Heart left ventricle (tissue), 16 donors: ENCODE measurements around the gene SGK1. TPM values are rescaled to one million over a fixed set of nuclear protein-coding genes. Genes with fewer than 3 reads are reported as not detected.
A peak's percentile ranks its signal among the peaks of the same experiment; 100 is the strongest.
"Not testable (repeated sequence)": the region's sequence is repeated elsewhere in the genome, so short reads cannot be mapped to it uniquely, and the experiment has no call there.

Experiments
- ATAC-seq, 4 donors: fragments of 200-7000 bp; cut with Tn5 transposase; one replicate each; pipeline ENCODE4 v1.9.1; 2020 to 2022; ENCODE audit warnings: moderate library complexity in 4 of 4, mild to moderate bottlenecking in 3 of 4, moderate number of reproducible peaks in 1 of 4
- DNase-seq, 5 donors: peaks; one replicate each; pipeline ENCODE4 v3.0.0-alpha.2; 2020
- H3K27ac ChIP-seq, 12 donors: fragments of 200-600 bp; sonication (generic) in 4 of 12; one replicate each; pipeline versions ENCODE4 v1.5.0 to v1.8.0; 2016 to 2022; ENCODE audit warnings: mild to moderate bottlenecking in 2 of 12
- H3K27me3 ChIP-seq, 9 donors: fragments of 200-600 bp; sonication (generic) in 2 of 9; one replicate each; pipeline versions ENCODE4 v1.5.1 to v1.8.0; 2016 to 2022; ENCODE audit warnings: mild to moderate bottlenecking in 3 of 9
- H3K36me3 ChIP-seq, 9 donors: fragments of 200-600 bp; sonication (generic) in 2 of 9; one replicate each; pipeline versions ENCODE4 v1.5.0 to v1.8.0; 2018 to 2022; ENCODE audit warnings: mild to moderate bottlenecking in 2 of 9
- H3K4me1 ChIP-seq, 12 donors: fragments of 200-600 bp; sonication (generic) in 4 of 12; one replicate each; pipeline versions ENCODE4 v1.5.0 to v1.8.0; 2016 to 2022; ENCODE audit warnings: mild to moderate bottlenecking in 3 of 12
- H3K4me3 ChIP-seq, 12 donors: fragments of 200-600 bp; sonication (generic) in 4 of 12; one replicate each; pipeline versions ENCODE4 v1.5.0 to v1.8.0; 2017 to 2022; ENCODE audit warnings: mild to moderate bottlenecking in 9 of 12, moderate library complexity in 4 of 12
- H3K9me3 ChIP-seq, 12 donors: fragments of 200-600 bp; sonication (generic) in 4 of 12; one replicate each; pipeline versions ENCODE4 v1.5.0 to v1.8.0; 2016 to 2022; ENCODE audit warnings: mild to moderate bottlenecking in 1 of 12
- POLR2A ChIP-seq, 2 donors: fragments of 450-650 bp; IDR thresholded peaks; one replicate each; pipeline ENCODE4 v1.6.1; 2017; ENCODE audit warnings: antibody characterized with exemption in 2 of 2, mild to moderate bottlenecking in 2 of 2, moderate library complexity in 2 of 2
- WGBS, 4 donors: extraction: QIAGEN DNeasy Blood & Tissue Kit in 2 of 4; methylation state at CpG; one replicate each; pipeline versions ENCODE4 v1.1.5 to v1.1.7; 2013 to 2018; 5-methylcytosine and 5-hydroxymethylcytosine counted together
- intact Hi-C, 10 donors: fragments of 100-400 bp; cut with DNase I; formaldehyde crosslinking; loops; one replicate each; pipeline versions ENCODE4 v1.11.1 to v1.14.2; 2022
- polyA plus RNA-seq, 2 donors: library from polyadenylated mRNA; stranded (reverse); fragments of 200-250 nt; gene quantifications; one replicate each; pipeline ENCODE4 v1.2.3, GENCODE V29; 2013
- total RNA-seq, 9 donors: library from RNA; depleted of rRNA in 2 of 9; stranded (reverse); fragments of >200 nt in 2 of 9; fragmentation: NEBNext Ultra II Directional in 3 of 9; extraction: Animal tissue kit (Norgen Biotek cat#: 25700) in 3 of 9; gene quantifications; one replicate each; pipeline versions ENCODE4 v1.1.0 to v1.2.4, GENCODE V29; 2016 to 2023
- TF ChIP-seq, protein P1 (sequence below), 12 donors: fragments of 200-600 bp; sonication (generic) in 4 of 12; IDR thresholded peaks; one replicate each; pipeline versions ENCODE4 v1.5.0 to v1.8.0; 2018 to 2022; ENCODE audit warnings: antibody characterized with exemption in 12 of 12, mild to moderate bottlenecking in 5 of 12
- donor health status: ischemic (EF 13 %, LVEDD 7.1; RV severe dilation, severe dysfunction).
- donor health status: healthy with polysubstance abuse.
- donor health status: DM: no; HTN: yes; CAD: no.
- donor health status: DM: no; HTN: no; CAD: no.
- donor health status: ischemic (EF 25% LVEDD 6.9; RV normal size, moderate dysfunction).
- donor health status: ischemic (EF 25% LVEDD 5.7; RV mildly dilated, moderate dysfunction).
- donor health status: healthy.
- donor health status: DM: yes; HTN: yes; CAD: no.
- donor health status: ischemic (EF 35%, LVEDD 5.7; RV mildly dilated, moderate dysfunction).
- donor health status: nonischemic (EF 11% LVEDD 7.7; RV severe dilation, severe dysfunction).
- donor health status: DM: yes; HTN: yes; CAD: no.
- donor health status: PGD.
- donor health status: ischemic (EF 29% LVEDD 5.4; RV normal size, mild dysfunction).
- donor health status: nonischemic (EF 23%, LVEDD 6.1; RV moderate dilation, normal function).

The SGK1 gene
- total and polyA plus RNA-seq, 11 donors = 17.7 to 118 (median 56.7) TPM

DNA sequence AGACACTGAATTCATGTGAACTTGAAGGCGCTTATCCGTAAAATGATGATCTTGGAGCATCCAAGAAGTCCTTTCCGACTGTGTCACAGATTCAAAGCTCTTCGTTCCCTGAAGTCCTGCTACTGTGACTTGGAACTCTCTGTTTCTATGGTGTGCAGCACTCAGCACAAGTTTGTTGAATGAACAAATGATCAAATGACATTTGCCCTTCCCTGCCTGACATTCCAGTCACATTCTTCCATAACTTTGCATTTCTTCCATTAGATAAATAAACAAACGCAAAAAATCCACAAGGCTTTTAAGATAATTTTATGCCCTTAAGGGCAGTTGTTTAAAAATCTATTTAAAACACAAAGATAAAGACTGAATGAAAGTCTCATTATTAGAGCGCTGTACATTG lies 39.9 kb downstream of the SGK1 start:
- intact Hi-C loops = no loop called here
- Histone ChIP-seq H3K36me3 (no peaks in the 10 kb centered on the region), H3K27ac (no peak overlapping the region), H3K4me3 (no peak overlapping the region), H3K9me3 (no peaks in the 10 kb centered on the region), H3K4me1 (peaks cover 0 to 22% (median 0%) of the 10 kb centered on the region in 12 donors), H3K27me3 (no peaks in the 10 kb centered on the region)
- TF ChIP-seq, protein P1, sequence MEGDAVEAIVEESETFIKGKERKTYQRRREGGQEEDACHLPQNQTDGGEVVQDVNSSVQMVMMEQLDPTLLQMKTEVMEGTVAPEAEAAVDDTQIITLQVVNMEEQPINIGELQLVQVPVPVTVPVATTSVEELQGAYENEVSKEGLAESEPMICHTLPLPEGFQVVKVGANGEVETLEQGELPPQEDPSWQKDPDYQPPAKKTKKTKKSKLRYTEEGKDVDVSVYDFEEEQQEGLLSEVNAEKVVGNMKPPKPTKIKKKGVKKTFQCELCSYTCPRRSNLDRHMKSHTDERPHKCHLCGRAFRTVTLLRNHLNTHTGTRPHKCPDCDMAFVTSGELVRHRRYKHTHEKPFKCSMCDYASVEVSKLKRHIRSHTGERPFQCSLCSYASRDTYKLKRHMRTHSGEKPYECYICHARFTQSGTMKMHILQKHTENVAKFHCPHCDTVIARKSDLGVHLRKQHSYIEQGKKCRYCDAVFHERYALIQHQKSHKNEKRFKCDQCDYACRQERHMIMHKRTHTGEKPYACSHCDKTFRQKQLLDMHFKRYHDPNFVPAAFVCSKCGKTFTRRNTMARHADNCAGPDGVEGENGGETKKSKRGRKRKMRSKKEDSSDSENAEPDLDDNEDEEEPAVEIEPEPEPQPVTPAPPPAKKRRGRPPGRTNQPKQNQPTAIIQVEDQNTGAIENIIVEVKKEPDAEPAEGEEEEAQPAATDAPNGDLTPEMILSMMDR (IDR thresholded peaks at IDR 0.05) = no peak
- TF ChIP-seq POLR2A (IDR thresholded peaks at IDR 0.05) = no peak
- no peak for DNase-seq
- no peak for ATAC-seq
- 86 to 91% (median 89%) methylated on average over 6 of the region's 6 CpGs for WGBS, 4 donors

DNA sequence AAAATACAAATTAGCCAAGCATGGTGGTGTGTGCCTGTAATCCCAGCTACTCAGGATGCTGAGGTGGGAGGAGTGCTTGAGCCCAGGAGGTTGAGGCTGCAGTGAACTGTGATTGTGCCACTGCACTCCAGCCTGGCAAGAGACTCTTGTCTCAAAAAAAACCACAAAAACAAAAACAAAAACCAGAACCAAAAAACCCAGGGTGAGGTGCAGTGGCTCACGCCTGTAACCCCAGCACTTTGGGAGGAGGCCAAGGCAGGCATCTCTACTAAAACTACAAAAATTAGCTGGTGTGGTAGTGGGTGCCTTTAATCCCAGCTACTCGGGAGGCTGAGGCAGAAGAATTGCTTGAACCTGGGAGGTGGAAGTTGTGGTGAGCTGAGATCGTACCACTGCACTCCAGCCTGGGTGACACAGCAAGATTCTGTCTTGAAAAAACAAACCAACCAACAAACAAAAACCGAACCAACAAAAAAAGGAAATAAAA lies 41.0 kb downstream of the SGK1 start:
- intact Hi-C loops, ATAC-seq, H3K9me3 ChIP-seq, H3K4me3 ChIP-seq, H3K36me3 ChIP-seq, H3K27me3 ChIP-seq, DNase-seq: not testable (repeated sequence)
- H3K27ac ChIP-seq = peak overlapping the region in 1 of 12 donors; percentile 34
- WGBS, 4 donors = 85 to 95% (median 91%) methylated on average over 4 of the region's 4 CpGs
- peaks cover 0 to 25% (median 0%) of the 10 kb centered on the region in 12 donors for H3K4me1 ChIP-seq

DNA sequence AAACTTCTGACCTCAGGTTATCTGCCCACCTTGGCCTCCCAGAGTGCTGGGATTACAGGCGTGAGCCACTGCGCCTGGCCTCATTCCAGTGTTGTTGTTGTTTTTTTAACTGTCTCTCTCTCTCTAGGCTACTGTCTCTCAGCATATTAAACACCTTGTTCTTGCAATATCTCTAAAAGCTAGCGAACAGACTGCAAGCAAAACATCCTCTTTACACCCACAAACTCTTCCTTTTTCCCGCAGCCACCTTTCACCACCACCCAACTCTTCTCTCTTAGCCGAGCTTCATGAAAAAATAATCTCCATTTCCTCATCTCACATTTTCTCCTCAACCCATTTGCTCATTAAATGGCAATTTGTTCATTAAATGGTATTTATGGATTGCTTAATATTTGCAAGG lies 45.5 kb downstream of the SGK1 start:
- Histone ChIP-seq H3K9me3 (no peaks in the 10 kb centered on the region), H3K27me3 (no peaks in the 10 kb centered on the region), H3K4me1 (peaks cover 0 to 17% (median 0%) of the 10 kb centered on the region in 12 donors), H3K36me3 (no peaks in the 10 kb centered on the region), H3K4me3 (no peak overlapping the region), H3K27ac (no peak overlapping the region)
- ATAC-seq (no peak), DNase-seq (no peak)
- WGBS, 4 donors = 76 to 83% (median 82%) methylated on average over 5 of the region's 5 CpGs
- intact Hi-C loops = no loop called here
- TF ChIP-seq, protein P1 (IDR thresholded peaks at IDR 0.05) = no peak
- no peak for TF ChIP-seq POLR2A (IDR thresholded peaks at IDR 0.05)

DNA sequence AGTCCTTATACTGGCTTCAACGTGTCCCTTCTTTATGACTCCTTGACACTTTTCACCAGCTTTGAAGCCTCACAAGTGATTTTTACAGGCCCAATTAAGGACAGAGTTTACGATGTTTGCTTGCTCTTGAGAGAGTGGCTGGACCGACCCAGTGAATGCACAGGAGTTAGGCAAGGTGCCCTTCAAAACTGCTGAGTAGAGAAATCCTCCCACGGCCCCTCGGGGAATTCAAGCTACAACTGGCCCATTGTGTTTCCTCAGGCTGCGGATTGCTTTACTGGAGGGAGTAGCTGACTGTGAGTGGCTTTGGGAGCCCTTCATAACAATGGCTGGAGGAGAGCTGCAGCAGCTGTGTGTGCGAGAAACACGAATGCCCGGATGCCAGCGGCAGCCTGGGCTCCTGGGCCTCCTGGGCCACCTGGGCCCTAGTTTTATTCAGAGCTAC lies 50.0 kb downstream of the SGK1 start:
- TF ChIP-seq, protein P1 (IDR thresholded peaks at IDR 0.05) = no peak
- TF ChIP-seq POLR2A (IDR thresholded peaks at IDR 0.05) = no peak
- Histone ChIP-seq H3K4me3 (no peak overlapping the region), H3K27me3 (no peaks in the 10 kb centered on the region), H3K4me1 (peaks cover 0 to 6% (median 0%) of the 10 kb centered on the region in 12 donors), H3K27ac (peak overlapping the region in 5 of 12 donors; percentile 9 to 50 (median 25)), H3K36me3 (no peaks in the 10 kb centered on the region), H3K9me3 (no peaks in the 10 kb centered on the region)
- peak; percentile 37 to 91 (median 71) for ATAC-seq
- DNase-seq = peak in 4 of 5 donors; percentile 44 to 60 (median 49)
- intact Hi-C loops = no loop called here
- WGBS, 4 donors = 55 to 67% (median 63%) methylated on average over 10 of the region's 10 CpGs

DNA sequence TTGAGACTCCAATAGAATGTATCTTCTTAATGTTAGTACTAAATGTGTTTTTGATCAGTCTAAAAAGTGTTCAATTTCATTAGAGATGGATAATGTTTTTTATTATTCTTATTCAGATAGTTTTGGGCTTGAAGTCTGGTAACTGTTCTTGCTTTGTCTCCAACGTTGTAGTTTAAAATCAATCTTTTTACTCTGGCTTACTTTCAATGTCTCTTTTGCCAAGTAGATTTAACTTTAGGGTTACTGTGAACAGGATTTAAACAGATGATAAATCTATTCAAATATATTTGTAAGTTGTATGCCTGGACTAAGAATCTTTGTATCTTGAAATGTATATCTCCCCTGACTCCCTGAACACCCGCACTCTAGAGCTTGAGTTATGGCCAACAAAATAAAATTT lies 51.1 kb downstream of the SGK1 start:
- no peak for DNase-seq
- TF ChIP-seq POLR2A (IDR thresholded peaks at IDR 0.05) = no peak
- TF ChIP-seq, protein P1 (IDR thresholded peaks at IDR 0.05) = no peak
- Histone ChIP-seq H3K4me1 (peaks cover 0 to 6% (median 0%) of the 10 kb centered on the region in 12 donors), H3K36me3 (no peaks in the 10 kb centered on the region), H3K4me3 (no peak overlapping the region), H3K27me3 (no peaks in the 10 kb centered on the region), H3K27ac (no peak overlapping the region), H3K9me3 (no peaks in the 10 kb centered on the region)
- WGBS, 4 donors = 83 to 90% (median 88%) methylated on average over 2 of the region's 2 CpGs
- no peak for ATAC-seq
- intact Hi-C loops = no loop called here
